A673 (cell line): ENCODE results near the gene SLC11A1.
A peak's percentile ranks its signal among the peaks of the same experiment; 100 is the strongest.

ENCODE experiments used
- EZH2 ChIP-seq: fragments of 200-600 bp; sonication (generic); IDR thresholded peaks from 2 replicates; pipeline ENCODE4 v1.6.1; 2017; ENCODE audit warnings: borderline replicate concordance, low read depth, mild to moderate bottlenecking, mixed read lengths, antibody characterized with exemption, low read length; ENCODE audit not compliant: poor library complexity, severe bottlenecking
- TF ChIP-seq, protein P1 (sequence below): fragments of 300-800, 200-600 bp; sonication (generic); conservative IDR thresholded peaks from 2 replicates; pipeline ENCODE4 v1.5.1; 2017; ENCODE audit warnings: low read depth, mild to moderate bottlenecking, antibody characterized with exemption, low read length, moderate library complexity, mixed read lengths

DNA sequence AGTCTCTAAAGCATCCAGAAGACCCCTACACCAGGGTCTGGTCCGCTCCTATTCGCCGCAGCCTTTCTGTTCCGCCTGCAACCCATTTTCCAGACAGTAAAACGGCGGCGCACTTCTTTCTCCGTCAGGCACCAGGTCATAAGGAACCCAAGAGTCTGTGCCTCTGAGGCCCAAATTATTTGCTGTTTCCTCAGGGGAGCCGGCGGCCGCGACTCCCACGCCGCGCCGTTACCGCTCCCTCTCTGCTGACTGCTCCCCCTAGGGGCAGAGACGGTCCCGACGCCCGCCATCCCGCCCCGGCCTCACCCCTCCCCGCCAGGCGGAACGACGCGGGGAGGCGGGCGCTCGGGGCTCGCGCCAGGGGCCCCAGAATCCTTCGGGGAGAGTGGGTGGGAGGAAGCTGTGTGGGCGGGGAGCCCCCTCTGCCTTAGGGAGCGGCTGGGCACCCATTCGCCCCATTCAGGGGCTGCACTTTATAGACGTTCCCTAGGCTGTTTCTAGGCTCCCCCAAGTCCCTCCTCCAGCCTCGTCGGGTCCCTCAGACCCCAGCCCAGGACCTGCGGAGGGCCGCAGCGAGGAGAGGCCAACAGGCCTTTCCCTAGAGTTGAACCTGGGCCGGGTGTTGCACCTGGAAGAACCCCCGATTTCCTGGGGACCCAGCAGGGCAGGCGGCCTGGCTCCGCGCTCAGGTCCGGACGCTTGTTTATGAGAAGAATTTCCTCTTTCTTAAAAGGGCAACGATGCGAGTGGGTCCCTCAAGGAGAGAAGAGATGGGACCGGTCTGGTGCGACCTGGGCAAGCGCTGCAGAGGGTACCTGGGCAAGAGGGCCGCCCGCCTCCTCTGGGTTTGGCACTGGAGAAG lies 14.0 kb downstream of the SLC11A1 start:
- TF ChIP-seq, protein P1, sequence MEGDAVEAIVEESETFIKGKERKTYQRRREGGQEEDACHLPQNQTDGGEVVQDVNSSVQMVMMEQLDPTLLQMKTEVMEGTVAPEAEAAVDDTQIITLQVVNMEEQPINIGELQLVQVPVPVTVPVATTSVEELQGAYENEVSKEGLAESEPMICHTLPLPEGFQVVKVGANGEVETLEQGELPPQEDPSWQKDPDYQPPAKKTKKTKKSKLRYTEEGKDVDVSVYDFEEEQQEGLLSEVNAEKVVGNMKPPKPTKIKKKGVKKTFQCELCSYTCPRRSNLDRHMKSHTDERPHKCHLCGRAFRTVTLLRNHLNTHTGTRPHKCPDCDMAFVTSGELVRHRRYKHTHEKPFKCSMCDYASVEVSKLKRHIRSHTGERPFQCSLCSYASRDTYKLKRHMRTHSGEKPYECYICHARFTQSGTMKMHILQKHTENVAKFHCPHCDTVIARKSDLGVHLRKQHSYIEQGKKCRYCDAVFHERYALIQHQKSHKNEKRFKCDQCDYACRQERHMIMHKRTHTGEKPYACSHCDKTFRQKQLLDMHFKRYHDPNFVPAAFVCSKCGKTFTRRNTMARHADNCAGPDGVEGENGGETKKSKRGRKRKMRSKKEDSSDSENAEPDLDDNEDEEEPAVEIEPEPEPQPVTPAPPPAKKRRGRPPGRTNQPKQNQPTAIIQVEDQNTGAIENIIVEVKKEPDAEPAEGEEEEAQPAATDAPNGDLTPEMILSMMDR, result peak; percentile 87
- TF ChIP-seq EZH2, result no peak
